ENCODE results near the gene ARHGAP18. TPM values are rescaled to one million over a fixed set of nuclear protein-coding genes. Genes with fewer than 3 reads are reported as not detected.

The ARHGAP18 gene
- total and polyA plus RNA-seq, 2 of the 13 experiments (the other 11 are each of a cell fraction or from before 2014, with no cell fraction given): 58.2 to 115 TPM

GRCh38 chr6:129565811-129566210 is 144.2 kb downstream of the ARHGAP18 start:
- H3K4me2 ChIP-seq (ENCODE audit: low read depth, low read length): no peak overlapping the region
- no peak overlapping the region for H2AFZ ChIP-seq (ENCODE audit: low read length)
- BruUV-seq (replicated peaks): no TSS peak
- ATAC-seq: no peak
- H3K79me2 ChIP-seq (ENCODE audit: insufficient read depth, low read length): no peaks in the 10 kb centered on the region
- POLR2A ChIA-PET: no interaction called here
- intact Hi-C loops (cut with micrococcal nuclease; ENCODE audit: unreplicated experiment) (loop anchor here (2.0 kb wide), 1 partner anchor 67 kb away; no protein-coding TSS in a partner anchor), in situ Hi-C loops (cut with HindIII; ENCODE audit: extremely low pct_ligation_motif_present, low pct_unique_long_range_greater_than_20kb) (no loop called here)
- WGBS (ENCODE audit: low lambda C conversion rate): 76% methylated on average over 2 of the region's 2 CpGs
- H3K4me3 ChIP-seq (replicated peaks in 1 of 3; ENCODE audit: insufficient read depth in 1 of 3, low read depth in 2 of 3, low read length in 3 of 3): no peak overlapping the region
- H3K9me3 ChIP-seq (ENCODE audit: low read length): no peaks in the 10 kb centered on the region
- FAIRE-seq: no peak
- no peak overlapping the region for H3K9ac ChIP-seq (ENCODE audit: insufficient read depth, low read depth, low read length)
- H4K20me1 ChIP-seq (ENCODE audit: insufficient read depth, low read length): 0 out of 2 replicates have a peak, but pooled peaks cover 4% of the 10 kb centered on the region
- TF ChIP-seq PAF1 (CRISPR knock-in tag; IDR thresholded peaks at IDR 0.05) (0 out of 2 replicates have a peak, but pooled peaks have one; percentile 29), NFKB2 (CRISPR knock-in tag; IDR thresholded peaks at IDR 0.05; ENCODE audit: borderline replicate concordance) (no peak)
- H3K27me3 ChIP-seq (ENCODE audit: control insufficient read depth in 1 of 2, insufficient read depth in 2 of 2, low read length in 2 of 2): no peaks in the 10 kb centered on the region
- no peak for DNase-seq (ENCODE audit: low spot score)
- no peaks in the 10 kb centered on the region for H3K4me1 ChIP-seq (ENCODE audit: insufficient read depth, low read length)
- no peaks in the 10 kb centered on the region for H3K36me3 ChIP-seq (replicated peaks in 1 of 2; ENCODE audit: control insufficient read depth in 1 of 2, insufficient read depth in 2 of 2, low read length in 2 of 2)
- CTCF ChIA-PET (ENCODE audit: low intra/inter-chr PET ratio, low total read pairs): no interaction called here
- no peak overlapping the region for H3K27ac ChIP-seq (ENCODE audit: extremely low read length, insufficient read depth, low read length)

GRCh38 chr6:129565366-129565765 is 144.6 kb downstream of the ARHGAP18 start:
- intact Hi-C loops (cut with micrococcal nuclease; ENCODE audit: unreplicated experiment): no loop called here
- no peak for TF ChIP-seq BCL6 (CRISPR knock-in tag; IDR thresholded peaks at IDR 0.05)
- no peak for TF ChIP-seq TAF1 (CRISPR knock-in tag; IDR thresholded peaks at IDR 0.05)
- TF ChIP-seq KAT8 (CRISPR knock-in tag; IDR thresholded peaks at IDR 0.05): no peak

More at GRCh38 chr6:129565366-129565765, 144.6 kb downstream of the ARHGAP18 start:
- no peak overlapping the region for H2AFZ ChIP-seq (ENCODE audit: low read length)
- ATAC-seq: no peak
- H4K20me1 ChIP-seq (ENCODE audit: insufficient read depth, low read length): 0 out of 2 replicates have a peak, but pooled peaks cover 4% of the 10 kb centered on the region
- no peak for FAIRE-seq
- no peak overlapping the region for H3K9ac ChIP-seq (ENCODE audit: insufficient read depth, low read depth, low read length)
- no peaks in the 10 kb centered on the region for H3K79me2 ChIP-seq (ENCODE audit: insufficient read depth, low read length)
- H3K27ac ChIP-seq (ENCODE audit: extremely low read length, insufficient read depth, low read length): no peak overlapping the region
- no TSS peak for BruUV-seq (replicated peaks)
- no peak overlapping the region for H3K4me3 ChIP-seq (replicated peaks in 1 of 3; ENCODE audit: insufficient read depth in 1 of 3, low read depth in 2 of 3, low read length in 3 of 3)
- no peaks in the 10 kb centered on the region for H3K9me3 ChIP-seq (ENCODE audit: low read length)
- H3K36me3 ChIP-seq (replicated peaks in 1 of 2; ENCODE audit: control insufficient read depth in 1 of 2, insufficient read depth in 2 of 2, low read length in 2 of 2): no peaks in the 10 kb centered on the region
- H3K4me1 ChIP-seq (ENCODE audit: insufficient read depth, low read length): no peaks in the 10 kb centered on the region
- POLR2A ChIA-PET: no interaction called here
- no peak overlapping the region for H3K4me2 ChIP-seq (ENCODE audit: low read depth, low read length)
- no peaks in the 10 kb centered on the region for H3K27me3 ChIP-seq (ENCODE audit: control insufficient read depth in 1 of 2, insufficient read depth in 2 of 2, low read length in 2 of 2)
- 96% methylated on average over 4 of the region's 4 CpGs for WGBS (ENCODE audit: low lambda C conversion rate)
- in situ Hi-C loops (cut with HindIII; ENCODE audit: extremely low pct_ligation_motif_present, low pct_unique_long_range_greater_than_20kb): no loop called here
- DNase-seq (ENCODE audit: low spot score): no peak
- CTCF ChIA-PET (ENCODE audit: low intra/inter-chr PET ratio, low total read pairs): no interaction called here
